Muscle of back (tissue), 13 donors: ENCODE results near the gene ODF4. TPM values are rescaled to one million over a fixed set of nuclear protein-coding genes. Genes with fewer than 3 reads are reported as not detected.

Source experiments
- DNase-seq, 3 donors: peaks; one replicate each; pipeline versions ENCODE4 v3.0.0 to v3.0.0-alpha.2; 2013
- long read RNA-seq, 9 donors: transcript quantifications; one replicate each; lab custom pipeline, GENCODE V29; 2026
- polyA plus RNA-seq, 10 donors: library from polyadenylated mRNA; unstranded; fragments of 120-200 nt; gene quantifications; one replicate each; pipeline ENCODE4 v1.2.1, GENCODE V29; 2013; ENCODE audit not compliant: insufficient read length in 10 of 10

Gene ODF4
- polyA plus RNA-seq, result under 1 TPM in 1 of 10 donors, not detected in 9; 0.29 TPM
- long read RNA-seq, donor 1, result 0 reads
- long read RNA-seq, donor 2, result 0 reads
- long read RNA-seq, donor 3, result 0 reads
- long read RNA-seq, donor 4, result 0 reads
- long read RNA-seq, donor 5, result 0 reads
- long read RNA-seq, donor 6, result 0 reads
- long read RNA-seq, donor 7, result 0 reads
- long read RNA-seq, donor 8, result 0 reads
- long read RNA-seq, donor 9, result 0 reads

DNA sequence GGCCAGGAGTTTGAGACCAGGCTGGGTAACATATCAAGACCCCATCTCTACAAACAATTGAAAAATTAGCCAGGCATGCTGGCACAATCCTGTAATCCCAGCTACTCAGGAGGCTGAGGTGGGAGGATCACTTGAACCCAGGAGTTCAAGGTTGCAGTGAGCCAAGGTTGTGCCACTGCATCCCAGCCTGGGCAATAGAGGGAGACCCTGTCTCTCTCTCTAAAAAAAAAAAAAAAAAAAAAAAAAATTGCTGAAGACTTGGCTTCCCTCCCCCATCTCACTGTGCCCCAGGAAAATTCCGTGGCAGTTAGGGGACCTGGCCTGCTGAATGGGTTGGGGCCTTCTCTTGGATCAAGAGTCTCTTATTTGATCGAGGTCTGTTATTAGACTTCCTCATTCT lies at the start of gene ODF4:
Gene ODF4 (plus strand): TSS at position 301 of the 400 bp plus-strand sequence. CDS start 212 bp downstream, outside the sequence.
- DNase-seq, result no peak

DNA sequence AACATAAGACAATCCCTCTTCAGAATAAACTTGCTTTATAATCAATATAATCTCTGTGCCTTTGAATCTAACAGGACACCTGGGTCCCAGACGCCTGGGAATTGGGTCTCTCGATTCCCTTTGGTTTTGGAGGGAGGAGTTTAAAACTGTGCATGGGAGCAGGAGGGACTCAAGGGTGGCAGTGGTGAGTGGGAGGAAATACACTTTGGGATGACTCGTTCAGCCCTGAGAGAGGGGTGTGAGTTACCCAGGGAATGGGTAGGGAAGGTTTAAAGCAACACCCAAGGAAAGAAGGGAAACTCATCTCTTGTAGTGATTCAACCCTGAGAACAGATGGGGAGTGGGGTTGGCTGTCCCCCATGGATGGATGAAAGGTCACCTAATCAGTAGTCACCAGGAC lies 49.6 kb upstream of the ODF4 start:
- DNase-seq, result no peak

GRCh38 chr17:8292639-8293395 lies 46.8 kb upstream of the ODF4 start:
- no peak for DNase-seq

DNA sequence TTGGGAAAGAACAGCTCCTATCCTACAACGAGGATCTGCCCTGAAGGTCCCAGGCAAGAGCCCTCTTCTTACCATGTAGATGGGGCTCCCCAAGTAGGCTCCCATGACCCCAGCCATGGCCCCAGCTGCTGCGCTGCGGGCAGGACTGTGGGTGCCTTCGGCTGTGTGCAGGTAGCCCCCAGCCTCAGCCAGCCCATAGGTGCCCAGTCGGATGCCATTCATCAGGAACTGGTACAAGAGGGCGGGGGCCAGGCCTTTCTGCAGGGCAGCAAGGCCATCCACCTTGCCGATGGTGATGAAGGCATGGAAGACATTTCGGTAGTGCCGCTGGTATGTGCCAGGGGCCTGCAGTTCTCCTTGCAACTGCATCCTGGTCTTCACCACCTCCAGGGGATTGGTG lies 45.3 kb upstream of the ODF4 start:
- no peak for DNase-seq

DNA sequence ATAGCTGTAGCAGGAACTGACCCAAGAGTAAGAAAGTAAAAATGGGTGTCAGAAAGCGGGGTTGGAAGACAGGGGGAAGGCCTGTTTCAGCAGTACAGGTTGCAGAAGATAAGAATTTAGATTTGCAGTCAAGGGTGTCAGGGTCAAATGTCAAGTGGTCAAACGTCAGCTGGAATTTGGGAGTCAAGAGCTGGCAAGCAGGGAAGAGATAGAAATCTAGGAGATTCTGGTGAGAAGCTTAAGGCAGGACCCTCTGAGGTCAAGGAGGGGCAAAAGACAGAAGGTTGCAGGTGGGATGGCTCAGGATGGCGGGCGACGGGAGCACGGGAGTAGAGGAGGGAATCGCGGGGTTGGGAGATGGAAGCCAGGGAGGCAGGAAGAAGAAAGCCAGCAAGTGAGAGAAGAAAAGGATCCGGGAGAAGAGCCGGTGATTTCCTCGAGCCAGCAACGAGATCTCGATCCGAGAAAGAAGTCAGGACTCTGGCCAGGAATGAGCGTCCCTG lies 44.8 kb upstream of the ODF4 start:
- no peak for DNase-seq

DNA sequence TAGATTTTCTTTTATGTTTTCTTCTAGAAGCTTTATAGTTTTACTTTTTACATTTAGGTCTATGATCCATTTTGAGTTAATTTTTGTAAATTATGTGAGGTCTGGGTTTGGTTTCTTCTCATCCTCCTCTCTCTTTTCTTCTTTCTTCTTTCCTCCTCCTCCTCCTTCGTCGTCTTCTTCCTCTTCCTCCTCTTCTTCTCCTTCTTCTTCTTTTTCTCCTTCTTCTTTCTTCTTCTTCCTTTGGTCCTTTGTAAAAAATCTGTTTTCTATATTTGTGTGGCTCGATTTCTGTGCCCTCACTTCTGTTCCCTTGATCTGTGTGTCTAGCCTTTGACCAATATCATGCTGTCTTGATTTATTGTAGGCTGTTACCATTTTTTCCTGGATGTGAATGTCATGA lies 39.4 kb upstream of the ODF4 start:
- no peak for DNase-seq

DNA sequence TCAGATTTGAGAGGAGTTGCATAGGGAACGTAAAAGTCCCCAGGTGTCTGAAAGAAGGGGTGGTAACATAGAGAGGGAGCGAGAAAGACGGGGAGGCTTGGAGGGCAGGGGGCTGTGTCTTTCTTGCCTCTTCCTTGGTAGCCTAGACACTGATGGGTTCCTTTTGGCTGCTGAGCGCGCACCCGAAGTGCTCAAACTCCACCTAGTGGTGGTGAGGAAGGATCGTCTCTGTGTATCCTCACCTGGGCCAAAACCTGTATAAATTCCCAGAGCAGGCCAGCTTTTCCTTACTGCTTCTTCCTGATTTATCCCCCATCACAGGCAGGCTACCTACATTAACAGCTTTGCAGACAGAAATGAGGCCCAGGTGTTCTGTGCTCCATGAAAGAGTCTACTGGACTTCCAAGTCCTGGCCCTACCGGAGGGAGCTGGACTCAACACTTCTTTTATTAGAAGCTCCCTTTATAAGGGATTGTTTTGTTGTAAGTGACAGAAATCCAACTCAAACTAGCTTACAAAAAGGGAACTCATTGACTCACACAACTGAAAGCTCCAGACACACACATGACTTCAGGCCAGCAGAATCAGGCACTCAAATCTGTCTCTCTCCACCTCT lies 38.9 kb upstream of the ODF4 start:
- peak; percentile 50 to 78 (median 68) for DNase-seq

DNA sequence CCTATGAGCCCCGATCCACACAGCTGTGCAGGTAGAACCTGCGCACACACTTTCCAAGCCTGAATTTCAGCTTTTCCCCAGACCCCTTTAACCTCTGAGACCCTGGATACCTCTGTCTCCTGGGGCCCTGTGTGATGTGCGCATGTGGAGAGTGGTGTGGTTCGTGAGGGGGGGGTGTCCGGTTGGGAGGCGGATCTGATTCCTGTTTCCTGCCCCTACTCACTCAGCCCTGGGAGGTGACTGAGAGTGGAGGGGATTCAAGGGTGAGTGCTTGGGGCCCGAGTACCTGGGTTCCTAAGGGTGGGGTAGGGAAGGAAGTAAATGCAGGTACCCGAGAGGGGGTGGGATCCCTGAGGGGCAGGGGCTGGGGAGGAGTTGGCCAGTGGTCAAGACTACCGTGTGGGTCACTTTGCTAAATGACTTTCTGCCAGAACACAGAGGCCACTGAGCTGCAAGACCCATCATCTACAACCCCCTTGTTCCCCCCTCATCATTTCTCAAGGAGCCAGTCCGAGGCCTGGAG lies 29.0 kb upstream of the ODF4 start:
- no peak for DNase-seq

GRCh38 chr17:8311131-8311790 lies 28.4 kb upstream of the ODF4 start:
- DNase-seq, result no peak

DNA sequence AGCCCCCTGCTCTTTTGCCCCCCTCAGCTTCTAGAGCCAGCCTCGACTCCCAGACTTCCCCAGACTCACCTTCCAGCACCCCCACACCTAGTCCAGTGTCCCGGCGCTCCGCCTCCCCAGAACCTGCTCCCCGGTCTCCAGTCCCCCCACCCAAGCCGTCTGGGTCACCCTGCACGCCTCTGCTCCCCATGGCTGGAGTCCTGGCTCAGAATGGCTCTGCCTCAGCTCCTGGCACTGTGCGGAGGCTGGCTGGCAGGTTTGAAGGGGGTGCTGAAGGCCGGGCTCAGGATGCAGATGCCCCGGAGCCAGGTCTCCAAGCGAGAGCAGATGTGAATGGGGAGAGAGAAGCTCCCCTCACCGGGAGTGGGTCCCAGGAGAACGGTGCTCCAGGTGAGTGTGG lies 27.4 kb upstream of the ODF4 start:
- DNase-seq, result no peak

- no peak for DNase-seq
Observed at GRCh38 chr17:8312726-8313600, 26.7 kb upstream of the ODF4 start.

DNA sequence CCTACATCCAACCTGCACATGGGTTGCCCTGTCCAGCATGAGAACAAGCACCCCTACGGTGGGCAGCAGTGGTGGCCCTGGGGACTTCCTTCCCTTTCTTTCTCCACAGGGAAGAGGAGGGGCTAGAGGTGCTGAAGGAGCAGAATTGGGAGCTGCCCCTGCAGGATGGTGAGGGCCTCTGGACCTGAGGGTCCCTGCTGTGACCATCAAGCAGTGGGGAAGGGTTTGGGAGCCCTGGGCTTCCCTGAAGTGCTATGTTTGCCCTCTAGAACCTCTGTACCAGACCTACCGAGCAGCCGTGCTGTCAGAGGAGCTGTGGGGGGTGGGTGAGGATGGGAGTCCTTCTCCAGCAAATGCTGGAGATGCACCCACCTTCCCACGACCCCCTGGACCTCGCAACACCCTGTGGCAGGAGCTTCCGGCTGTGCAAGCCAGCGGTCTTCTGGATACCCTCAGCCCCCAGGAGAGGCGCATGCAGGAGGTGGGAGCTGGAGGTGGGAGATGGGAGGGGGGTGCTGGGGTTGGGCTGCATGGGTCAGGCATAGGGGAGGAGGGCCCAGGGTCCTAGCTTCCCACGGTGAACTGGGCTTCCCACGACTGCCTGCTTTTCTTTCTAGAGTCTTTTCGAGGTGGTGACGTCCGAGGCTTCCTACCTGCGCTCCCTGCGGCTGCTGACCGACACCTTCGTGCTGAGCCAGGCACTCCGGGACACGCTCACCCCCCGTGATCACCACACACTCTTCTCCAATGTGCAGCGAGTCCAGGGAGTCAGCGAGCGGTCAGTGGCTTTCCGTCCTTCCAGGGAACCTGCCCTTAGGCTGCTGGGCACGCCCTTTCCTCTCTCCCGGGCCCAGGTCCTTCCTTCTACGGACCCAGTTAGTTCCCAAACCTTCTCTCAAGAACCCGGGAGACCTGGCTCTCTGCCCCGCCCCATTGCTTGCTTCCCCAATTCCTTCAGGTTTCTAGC lies 24.6 kb upstream of the ODF4 start:
- DNase-seq, result no peak

DNA sequence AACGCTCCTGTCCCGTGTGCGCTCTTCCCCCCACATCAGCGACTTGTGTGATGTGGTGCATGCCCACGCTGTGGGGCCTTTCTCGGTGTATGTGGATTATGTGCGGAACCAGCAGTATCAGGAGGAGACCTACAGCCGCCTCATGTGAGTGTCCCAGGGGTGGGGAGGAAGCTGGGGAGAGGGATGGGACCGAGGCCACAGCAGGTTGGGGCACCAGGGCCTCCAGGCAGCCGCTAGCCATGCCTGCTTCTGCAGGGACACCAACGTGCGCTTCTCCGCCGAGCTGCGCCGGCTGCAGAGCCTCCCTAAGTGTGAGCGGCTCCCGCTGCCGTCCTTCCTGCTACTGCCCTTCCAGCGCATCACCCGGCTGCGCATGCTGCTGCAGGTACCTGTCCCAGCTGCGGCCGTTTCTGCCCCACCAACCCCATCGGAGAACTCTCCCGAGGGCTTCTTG lies 23.8 kb upstream of the ODF4 start:
- DNase-seq, result no peak

DNA sequence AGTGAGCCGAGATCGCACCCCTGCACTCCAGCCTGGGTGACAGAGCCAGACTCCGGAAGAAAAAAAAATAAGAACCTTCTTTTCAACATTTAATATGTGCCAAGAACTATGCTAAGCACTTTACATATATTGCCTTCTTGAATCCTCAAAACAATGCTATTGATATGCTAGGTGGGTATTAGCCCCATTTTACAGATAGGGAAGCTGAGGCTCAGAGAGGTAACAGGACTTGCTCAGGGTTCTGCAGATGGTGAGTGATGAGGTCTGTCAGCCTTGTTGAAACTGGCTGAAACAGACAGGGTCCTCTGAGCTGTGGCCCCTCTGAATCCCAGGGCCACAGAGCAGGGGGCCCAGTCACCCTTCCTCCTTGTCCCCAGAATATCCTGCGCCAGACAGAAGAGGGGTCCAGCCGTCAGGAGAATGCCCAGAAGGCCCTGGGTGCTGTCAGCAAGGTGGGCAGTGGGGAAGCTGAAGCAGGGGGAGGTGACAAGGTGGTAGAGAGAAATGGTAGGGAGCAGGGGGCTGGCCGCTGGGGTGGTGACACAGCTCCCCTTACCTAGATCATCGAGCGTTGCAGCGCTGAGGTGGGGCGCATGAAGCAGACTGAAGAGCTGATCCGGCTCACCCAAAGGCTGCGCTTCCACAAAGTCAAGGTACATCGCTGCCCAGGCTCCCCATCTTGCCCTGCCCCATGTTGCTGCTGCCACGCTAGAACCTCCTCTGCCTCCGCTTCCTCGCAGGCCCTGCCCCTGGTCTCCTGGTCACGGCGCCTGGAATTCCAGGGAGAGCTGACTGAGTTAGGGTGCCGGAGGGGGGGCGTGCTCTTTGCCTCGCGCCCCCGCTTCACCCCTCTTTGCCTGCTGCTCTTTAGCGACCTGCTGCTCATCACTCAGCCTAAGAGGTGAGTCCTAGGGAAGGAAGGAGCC lies 21.4 kb upstream of the ODF4 start:
- DNase-seq, result no peak

- DNase-seq, result no peak
Observed at GRCh38 chr17:8320262-8320661, 19.4 kb upstream of the ODF4 start.

DNA sequence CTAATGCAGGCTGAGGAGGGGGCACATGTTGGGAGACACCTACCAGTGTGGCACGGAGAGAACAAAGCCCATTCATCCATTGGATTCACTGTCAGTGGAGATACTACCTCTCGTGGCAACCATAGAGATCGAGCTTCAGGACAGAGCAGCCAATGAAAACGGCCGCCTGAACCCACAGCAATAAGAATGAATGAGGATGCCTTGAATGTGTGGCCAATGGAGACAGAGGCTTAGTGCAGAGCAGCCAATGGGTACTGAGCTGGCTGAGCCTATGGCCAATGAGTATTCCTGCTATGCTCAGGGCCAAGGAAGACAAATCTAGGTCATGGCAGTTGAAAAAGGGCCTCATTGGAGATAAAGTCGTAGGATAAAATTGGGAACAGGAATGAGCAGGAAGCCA lies 18.6 kb upstream of the ODF4 start:
- no peak for DNase-seq

GRCh38 chr17:8322061-8322460 lies 17.6 kb upstream of the ODF4 start:
- no peak for DNase-seq

- DNase-seq, result no peak
Observed at GRCh38 chr17:8324132-8324531, 15.5 kb upstream of the ODF4 start.

- DNase-seq, result no peak
Observed at GRCh38 chr17:8324923-8325322, 14.7 kb upstream of the ODF4 start.
